ENCODE measurements around the gene DGCR8.

Gene DGCR8

DNA sequence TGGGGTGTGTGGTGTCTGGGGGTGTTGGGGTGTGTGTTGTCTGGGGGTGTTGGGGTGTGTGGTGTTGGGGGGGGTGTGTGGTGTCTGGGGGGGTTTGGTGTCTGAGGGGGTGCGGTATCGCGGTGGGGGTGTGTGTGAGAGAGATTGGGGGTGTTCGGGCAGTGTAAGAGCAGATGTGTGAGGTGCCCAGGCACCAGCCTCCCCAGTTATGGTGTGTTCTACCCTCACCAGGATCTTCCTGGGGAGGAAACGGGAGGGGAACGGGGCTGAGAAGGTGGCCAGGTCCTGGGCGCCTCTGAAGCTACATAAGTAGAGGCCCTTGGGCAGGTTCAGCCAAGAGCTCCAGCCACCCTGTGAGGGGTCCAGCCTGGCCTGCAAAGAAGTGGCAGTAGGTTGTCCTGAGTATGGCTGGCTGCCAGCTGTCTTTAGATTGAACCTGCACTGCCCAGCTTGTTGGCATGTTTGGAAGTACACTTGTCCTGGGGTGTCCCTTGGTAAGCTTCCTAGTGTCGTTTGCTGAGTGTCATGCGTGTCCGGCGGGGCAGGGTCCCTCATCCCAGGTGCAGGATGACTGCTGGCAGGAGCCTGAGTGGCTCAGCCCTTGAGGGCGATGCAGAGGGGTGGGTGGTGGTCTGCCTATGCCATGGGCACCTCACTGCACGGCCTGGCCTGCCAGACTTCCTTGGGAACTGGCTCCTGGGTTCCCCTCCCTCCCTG lies 43.5 kb downstream of the DGCR8 start:
- Histone ChIP-seq H3K4me3 (ENCODE audit: low read length) (no peak overlapping the region), H3K9ac (ENCODE audit: low read length) (no peak overlapping the region), H3K27me3 (ENCODE audit: control insufficient read depth, insufficient read depth, low read length) (no peaks in the 10 kb centered on the region), H3K4me1 (ENCODE audit: control insufficient read depth, insufficient read depth, low read length) (peaks cover 5% of the 10 kb centered on the region), H3K36me3 (ENCODE audit: control insufficient read depth, insufficient read depth, low read length) (peaks cover 6% of the 10 kb centered on the region), H3K9me3 (ENCODE audit: control insufficient read depth, low read length) (no peaks in the 10 kb centered on the region)

DNA sequence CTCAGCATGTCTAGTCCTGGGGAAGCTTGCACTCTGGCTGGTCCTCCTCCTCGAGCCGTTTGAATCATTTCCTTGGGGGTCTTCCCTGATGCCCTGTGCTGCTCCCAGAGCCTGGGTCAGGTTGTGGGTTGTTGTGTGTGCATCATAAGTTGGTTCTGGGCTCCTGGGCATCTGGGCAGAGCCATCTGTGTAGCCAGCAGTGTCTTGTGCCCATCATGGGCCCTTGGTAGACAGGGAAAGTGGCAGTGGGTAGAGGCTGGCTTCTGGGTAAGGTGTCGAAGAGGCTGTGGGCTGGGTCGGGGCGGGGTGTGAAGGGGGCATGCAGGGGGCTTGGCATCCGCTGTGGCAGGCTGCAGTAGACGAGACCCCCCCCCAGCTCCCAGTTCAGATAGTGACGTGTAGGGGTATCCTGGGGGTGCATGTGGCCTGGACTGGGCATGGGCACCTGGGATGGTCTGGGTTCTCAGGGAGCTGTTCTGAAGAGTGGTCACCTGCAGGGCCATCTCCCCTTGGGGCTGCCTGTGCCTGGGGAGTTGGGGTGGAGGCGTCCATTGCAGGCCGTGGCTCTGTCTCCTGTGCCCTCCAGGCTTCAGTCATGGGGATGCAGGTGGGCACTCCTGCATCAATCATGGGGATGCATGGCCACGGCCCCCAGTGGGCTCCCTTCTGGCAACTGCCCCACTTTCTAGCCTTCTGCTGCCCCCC lies 44.2 kb downstream of the DGCR8 start:
- H3K36me3 ChIP-seq (ENCODE audit: control insufficient read depth, insufficient read depth, low read length), result peaks cover 6% of the 10 kb centered on the region
- H3K9me3 ChIP-seq (ENCODE audit: control insufficient read depth, low read length), result no peaks in the 10 kb centered on the region
- no peak overlapping the region for H3K9ac ChIP-seq (ENCODE audit: low read length)
- H3K27me3 ChIP-seq (ENCODE audit: control insufficient read depth, insufficient read depth, low read length), result no peaks in the 10 kb centered on the region
- H3K4me3 ChIP-seq (ENCODE audit: low read length), result no peak overlapping the region
- H3K4me1 ChIP-seq (ENCODE audit: control insufficient read depth, insufficient read depth, low read length), result no peaks in the 10 kb centered on the region

DNA sequence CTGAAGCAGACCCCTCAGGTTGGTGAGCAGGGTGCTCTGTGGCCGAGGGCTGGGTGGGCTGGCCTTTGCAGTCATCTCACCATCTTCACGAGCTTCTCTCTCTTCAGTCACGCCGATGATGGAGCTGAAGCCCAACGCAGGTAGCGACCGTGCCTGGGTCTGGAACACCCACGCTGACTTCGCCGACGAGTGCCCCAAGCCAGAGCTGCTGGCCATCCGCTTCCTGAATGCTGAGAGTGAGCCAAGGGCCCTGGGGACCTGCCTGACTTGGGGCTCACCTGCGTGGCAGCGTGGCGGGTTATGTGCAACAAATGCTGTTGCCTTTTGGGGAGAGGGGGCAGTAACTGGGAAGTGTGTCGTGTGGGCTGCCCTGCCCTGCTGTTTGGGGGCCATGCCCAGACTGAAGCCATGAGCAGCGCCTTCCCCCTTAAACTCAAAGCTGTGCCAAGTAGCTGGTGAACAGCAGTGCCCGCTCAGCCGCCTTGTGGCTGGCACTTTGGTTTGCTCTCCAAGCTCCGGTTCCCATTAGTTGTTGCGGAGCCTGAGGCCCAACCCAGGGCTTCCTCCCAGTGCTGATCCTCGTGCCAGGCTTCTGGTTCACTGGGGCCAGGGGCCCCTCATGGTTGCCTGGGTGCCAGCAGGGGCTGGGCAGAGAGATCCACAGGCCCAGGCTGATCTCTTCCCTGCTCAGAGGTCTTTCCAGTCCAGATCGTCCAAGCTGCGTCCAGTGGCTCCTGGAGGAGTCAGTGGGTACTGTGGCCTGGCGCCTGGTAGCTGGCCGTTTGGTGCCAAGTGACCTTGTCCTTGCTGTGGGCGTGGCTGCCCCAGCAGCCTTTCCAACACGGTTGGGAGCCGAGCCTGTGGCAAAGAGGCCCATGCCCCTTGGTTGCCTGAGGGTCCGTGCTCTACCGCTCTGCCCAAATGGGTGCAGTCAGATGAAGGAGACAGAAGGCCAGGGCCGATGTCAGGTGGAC lies 45.4 kb downstream of the DGCR8 start:
- H3K4me3 ChIP-seq (ENCODE audit: low read length), result no peak overlapping the region
- no peaks in the 10 kb centered on the region for H3K27me3 ChIP-seq (ENCODE audit: control insufficient read depth, insufficient read depth, low read length)
- H3K36me3 ChIP-seq (ENCODE audit: control insufficient read depth, insufficient read depth, low read length), result peaks cover 6% of the 10 kb centered on the region
- H3K4me1 ChIP-seq (ENCODE audit: control insufficient read depth, insufficient read depth, low read length), result peaks cover 3% of the 10 kb centered on the region
- H3K9me3 ChIP-seq (ENCODE audit: control insufficient read depth, low read length), result no peaks in the 10 kb centered on the region
- no peak overlapping the region for H3K9ac ChIP-seq (ENCODE audit: low read length)

DNA sequence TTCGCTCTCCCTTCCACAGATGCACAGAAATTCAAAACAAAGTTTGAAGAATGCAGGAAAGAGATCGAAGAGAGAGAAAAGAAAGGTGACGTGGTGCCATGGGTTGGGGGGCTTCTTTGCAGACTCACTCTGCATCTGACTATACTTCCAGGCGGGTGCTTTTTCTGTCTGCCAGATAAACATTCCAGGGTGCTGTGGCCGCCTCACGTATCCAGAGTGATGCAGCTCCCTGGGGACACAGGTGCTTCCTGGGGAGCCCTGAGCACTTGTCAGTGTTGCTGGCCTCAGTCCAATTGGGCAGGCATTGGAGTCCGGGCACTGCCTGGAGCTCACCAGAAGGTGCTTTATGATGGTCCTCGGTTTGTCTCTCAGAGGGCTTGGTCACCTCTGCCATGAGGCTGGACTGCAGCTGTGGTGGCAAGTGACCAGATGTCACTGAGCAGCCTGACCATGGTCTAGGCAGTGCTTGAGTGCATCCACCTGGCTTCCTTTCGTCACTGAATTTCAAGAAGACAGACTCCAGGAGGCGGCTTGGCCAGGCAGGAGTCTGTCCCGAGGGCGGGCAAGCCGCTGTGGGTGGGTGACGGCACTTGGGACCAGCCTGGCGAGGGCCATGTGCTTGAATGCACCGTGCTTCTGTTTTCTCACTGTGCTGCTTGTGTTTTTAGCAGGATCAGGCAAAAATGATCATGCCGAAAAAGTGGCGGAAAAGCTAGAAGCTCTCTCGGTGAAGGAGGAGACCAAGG lies 46.4 kb downstream of the DGCR8 start:
- Histone ChIP-seq H3K4me3 (ENCODE audit: low read length) (no peak overlapping the region), H3K27me3 (ENCODE audit: control insufficient read depth, insufficient read depth, low read length) (no peaks in the 10 kb centered on the region), H3K36me3 (ENCODE audit: control insufficient read depth, insufficient read depth, low read length) (peaks cover 6% of the 10 kb centered on the region), H3K4me1 (ENCODE audit: control insufficient read depth, insufficient read depth, low read length) (peaks cover 6% of the 10 kb centered on the region), H3K9me3 (ENCODE audit: control insufficient read depth, low read length) (no peaks in the 10 kb centered on the region), H3K9ac (ENCODE audit: low read length) (no peak overlapping the region)

DNA sequence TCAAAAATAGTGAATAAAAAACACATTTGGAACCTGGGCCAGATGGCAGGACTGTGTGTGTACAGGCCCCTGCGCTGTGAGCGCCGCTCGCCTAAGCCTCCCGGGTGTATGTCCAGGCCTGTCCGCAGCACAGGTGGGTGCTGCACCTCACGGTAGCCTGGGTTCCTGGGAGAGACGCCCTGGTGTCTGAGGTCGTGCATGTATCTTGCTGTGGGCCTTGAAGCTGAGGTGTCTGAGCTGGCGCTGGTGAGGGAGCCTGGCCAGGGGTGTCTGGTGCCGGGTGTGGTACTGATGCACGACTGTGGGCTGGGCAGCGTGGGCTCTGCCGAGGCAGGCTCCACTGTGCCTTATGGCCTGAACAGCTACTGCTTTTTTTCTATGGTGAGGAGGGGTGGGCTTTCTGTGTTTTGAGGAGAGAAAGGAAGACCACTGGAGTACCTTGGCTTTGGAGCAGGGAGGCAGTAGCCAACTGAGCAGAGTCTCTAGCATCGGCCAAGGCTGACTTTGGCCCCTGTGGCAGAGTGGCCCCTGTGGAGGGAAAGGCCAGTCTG lies 47.4 kb downstream of the DGCR8 start:
- Histone ChIP-seq H3K4me1 (ENCODE audit: control insufficient read depth, insufficient read depth, low read length) (peaks cover 9% of the 10 kb centered on the region), H3K9ac (ENCODE audit: low read length) (no peak overlapping the region), H3K36me3 (ENCODE audit: control insufficient read depth, insufficient read depth, low read length) (peaks cover 6% of the 10 kb centered on the region), H3K27me3 (ENCODE audit: control insufficient read depth, insufficient read depth, low read length) (no peaks in the 10 kb centered on the region), H3K4me3 (ENCODE audit: low read length) (no peak overlapping the region), H3K9me3 (ENCODE audit: control insufficient read depth, low read length) (no peaks in the 10 kb centered on the region)

DNA sequence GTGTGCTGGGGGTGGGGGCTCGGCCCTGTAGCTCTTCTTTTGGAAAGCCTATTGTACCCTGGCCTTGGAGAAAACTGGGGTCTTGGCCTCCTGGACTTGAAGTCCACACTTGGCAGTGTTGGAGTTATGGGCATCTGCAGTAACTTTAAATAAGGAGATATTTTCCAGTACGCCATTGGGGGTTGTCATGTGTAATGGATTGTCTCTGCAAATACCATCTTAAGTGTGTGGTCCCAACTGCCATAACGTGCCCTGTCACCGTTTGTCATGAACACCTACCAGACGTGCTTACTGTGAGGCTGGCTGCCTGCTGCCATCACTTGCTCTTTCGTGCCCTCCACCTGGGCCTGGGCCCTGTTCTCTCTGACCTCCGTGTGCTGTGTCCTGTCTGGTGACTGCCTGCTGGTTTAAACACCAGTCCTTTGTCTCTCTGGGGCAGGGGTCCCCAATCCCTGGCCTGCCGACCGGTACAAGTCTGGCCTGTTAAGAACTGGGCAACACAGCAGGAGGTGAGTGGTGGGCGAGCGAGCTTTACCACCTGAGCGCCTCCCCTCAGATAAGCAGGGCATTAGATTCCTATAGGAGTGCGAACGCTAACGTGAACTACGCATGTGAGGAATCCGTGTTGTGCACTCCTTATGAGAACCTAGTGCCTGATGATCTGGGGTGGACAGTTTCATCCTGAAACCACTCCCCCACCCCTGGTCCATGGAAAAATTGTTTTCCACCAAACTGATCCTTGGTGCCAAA lies 48.0 kb downstream of the DGCR8 start:
- Histone ChIP-seq H3K36me3 (ENCODE audit: control insufficient read depth, insufficient read depth, low read length) (peaks cover 6% of the 10 kb centered on the region), H3K4me1 (ENCODE audit: control insufficient read depth, insufficient read depth, low read length) (peaks cover 15% of the 10 kb centered on the region), H3K9me3 (ENCODE audit: control insufficient read depth, low read length) (no peaks in the 10 kb centered on the region), H3K4me3 (ENCODE audit: low read length) (no peak overlapping the region), H3K9ac (ENCODE audit: low read length) (no peak overlapping the region), H3K27me3 (ENCODE audit: control insufficient read depth, insufficient read depth, low read length) (no peaks in the 10 kb centered on the region)

DNA sequence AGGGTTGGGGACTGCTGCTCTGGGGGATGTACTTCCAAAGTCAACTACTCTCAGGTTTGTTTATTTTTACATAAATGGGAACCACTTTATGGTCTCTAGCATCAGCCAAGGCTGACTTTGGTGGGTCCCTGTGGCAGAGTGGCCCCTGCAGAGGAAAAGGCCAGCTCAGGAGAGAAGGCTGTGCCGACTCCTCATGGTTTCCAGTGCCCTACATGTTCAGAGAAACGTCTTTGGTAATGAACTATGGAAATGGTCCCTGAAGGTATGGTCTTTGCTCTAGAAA lies 48.5 kb downstream of the DGCR8 start:
- peaks cover 6% of the 10 kb centered on the region for H3K36me3 ChIP-seq (ENCODE audit: control insufficient read depth, insufficient read depth, low read length)
- peaks cover 16% of the 10 kb centered on the region for H3K4me1 ChIP-seq (ENCODE audit: control insufficient read depth, insufficient read depth, low read length)

DNA sequence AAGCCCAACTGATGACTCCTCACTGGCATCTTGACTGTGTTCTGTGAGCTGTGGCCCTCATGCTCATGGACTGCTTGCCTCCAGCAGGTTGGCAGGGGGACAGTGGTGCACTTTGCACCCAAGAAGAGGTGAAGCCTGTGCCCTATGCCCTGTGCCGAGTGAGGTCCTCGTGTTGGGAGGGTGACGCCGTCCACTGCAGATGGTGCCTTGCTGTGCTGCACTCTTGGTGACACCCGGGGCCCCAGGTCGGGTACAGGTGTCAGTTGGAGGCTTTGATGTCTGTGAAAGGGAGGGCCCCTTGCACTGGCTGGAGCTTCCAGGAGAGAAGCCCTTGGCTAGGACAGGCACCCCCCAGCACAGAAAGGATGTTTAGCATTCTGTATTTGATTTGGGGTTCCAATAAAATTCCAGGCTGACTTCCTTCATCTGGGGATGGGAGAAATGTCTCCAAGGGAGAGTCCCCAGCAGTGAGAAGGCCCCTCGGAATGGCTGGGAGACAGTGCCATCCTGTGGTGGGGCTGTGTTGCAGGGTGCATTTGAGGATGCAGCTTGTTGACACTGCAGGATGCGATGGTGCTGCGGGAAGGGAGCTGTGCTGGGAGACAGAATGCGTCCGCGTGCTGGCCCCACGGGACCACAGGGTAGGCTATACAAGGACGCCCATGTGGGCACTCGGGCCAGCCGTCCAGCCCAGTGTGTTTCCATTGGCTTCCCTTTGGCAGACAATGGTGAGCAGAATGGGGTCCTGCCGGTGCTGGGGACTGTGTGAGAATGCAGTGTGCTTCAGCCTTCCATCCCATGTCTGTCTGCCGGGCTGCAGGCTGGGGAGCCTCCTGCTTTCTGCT lies 49.1 kb downstream of the DGCR8 start:
- H3K9ac ChIP-seq (ENCODE audit: low read length), result no peak overlapping the region
- no peak overlapping the region for H3K4me3 ChIP-seq (ENCODE audit: low read length)
- no peaks in the 10 kb centered on the region for H3K9me3 ChIP-seq (ENCODE audit: control insufficient read depth, low read length)
- no peaks in the 10 kb centered on the region for H3K27me3 ChIP-seq (ENCODE audit: control insufficient read depth, insufficient read depth, low read length)
- peaks cover 6% of the 10 kb centered on the region for H3K36me3 ChIP-seq (ENCODE audit: control insufficient read depth, insufficient read depth, low read length)
- peaks cover 20% of the 10 kb centered on the region for H3K4me1 ChIP-seq (ENCODE audit: control insufficient read depth, insufficient read depth, low read length)

More for the DNA sequence above, 48.5 kb downstream of the DGCR8 start:
- Histone ChIP-seq H3K9ac (ENCODE audit: low read length) (no peak overlapping the region), H3K4me3 (ENCODE audit: low read length) (no peak overlapping the region), H3K9me3 (ENCODE audit: control insufficient read depth, low read length) (no peaks in the 10 kb centered on the region), H3K27me3 (ENCODE audit: control insufficient read depth, insufficient read depth, low read length) (no peaks in the 10 kb centered on the region)

DNA sequence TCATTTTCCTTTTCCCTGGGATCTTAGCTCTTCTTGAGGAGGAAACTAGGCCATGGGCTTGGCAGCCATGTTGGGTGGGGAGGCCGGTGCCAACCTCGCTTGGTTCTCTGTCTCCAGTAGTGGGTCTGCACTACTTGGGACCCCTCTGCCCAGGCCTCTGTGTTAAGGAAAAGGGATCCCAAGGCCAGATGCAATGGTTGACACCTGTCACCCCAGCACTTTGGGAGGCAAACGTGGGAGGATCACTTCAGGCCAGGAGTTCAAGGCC lies 49.6 kb downstream of the DGCR8 start:
- Histone ChIP-seq H3K4me1 (ENCODE audit: control insufficient read depth, insufficient read depth, low read length) (peaks cover 20% of the 10 kb centered on the region), H3K27me3 (ENCODE audit: control insufficient read depth, insufficient read depth, low read length) (no peaks in the 10 kb centered on the region), H3K9me3 (ENCODE audit: control insufficient read depth, low read length) (no peaks in the 10 kb centered on the region), H3K9ac (ENCODE audit: low read length) (no peak overlapping the region), H3K36me3 (ENCODE audit: control insufficient read depth, insufficient read depth, low read length) (peaks cover 6% of the 10 kb centered on the region), H3K4me3 (ENCODE audit: low read length) (no peak overlapping the region)

DNA sequence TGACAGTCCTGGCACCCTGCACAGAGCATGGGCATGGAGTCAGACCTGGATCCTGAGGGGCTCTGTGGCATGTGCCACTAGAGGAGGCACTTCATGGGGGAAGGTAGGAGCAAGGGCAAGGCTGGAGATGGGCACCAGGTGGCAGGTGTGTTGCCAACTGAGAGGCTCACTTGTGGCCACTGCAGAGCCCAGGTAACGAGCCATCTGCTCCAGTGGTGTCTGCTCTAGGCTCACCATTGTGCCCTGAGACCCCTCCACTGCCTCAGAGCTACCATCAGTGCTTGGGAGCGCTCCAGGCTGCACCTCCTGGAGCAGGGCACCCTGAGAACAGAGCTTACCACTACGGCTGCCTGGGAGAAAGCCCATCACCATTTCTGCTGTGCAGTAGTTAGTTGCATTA lies 50.3 kb downstream of the DGCR8 start:
- Histone ChIP-seq H3K9me3 (ENCODE audit: control insufficient read depth, low read length) (no peaks in the 10 kb centered on the region), H3K4me1 (ENCODE audit: control insufficient read depth, insufficient read depth, low read length) (peaks cover 23% of the 10 kb centered on the region)

More for the DNA sequence above, 50.3 kb downstream of the DGCR8 start:
- Histone ChIP-seq H3K4me3 (ENCODE audit: low read length) (no peak overlapping the region), H3K27me3 (ENCODE audit: control insufficient read depth, insufficient read depth, low read length) (no peaks in the 10 kb centered on the region), H3K36me3 (ENCODE audit: control insufficient read depth, insufficient read depth, low read length) (peaks cover 6% of the 10 kb centered on the region), H3K9ac (ENCODE audit: low read length) (no peak overlapping the region)
